ENCODE data around the gene EEF1A2.

EEF1A2 gene

GRCh38 chr20:63448031-63448430, 50.9 kb downstream of the EEF1A2 start:
- Histone ChIP-seq H3K9me3 (ENCODE audit: insufficient read depth, low read length) (no peaks in the 10 kb centered on the region), H3K36me3 (replicated peaks; ENCODE audit: low read depth, low read length) (no peaks in the 10 kb centered on the region), H3K27ac (ENCODE audit: low read length) (no peak overlapping the region), H3K4me1 (ENCODE audit: low read length) (no peaks in the 10 kb centered on the region), H3K27me3 (ENCODE audit: low read depth, low read length) (no peaks in the 10 kb centered on the region), H3K9ac (ENCODE audit: low read length) (no peak overlapping the region), H4K20me1 (ENCODE audit: insufficient read depth, low read length) (no peaks in the 10 kb centered on the region), H2AFZ (ENCODE audit: low read depth, low read length) (no peak overlapping the region), H3K4me3 (ENCODE audit: low read length) (no peak overlapping the region), H3K79me2 (ENCODE audit: low read length) (no peaks in the 10 kb centered on the region), H3K4me2 (ENCODE audit: low read length) (no peak overlapping the region)
- no peak for TF ChIP-seq CTCF (IDR thresholded peaks at IDR 0.05; ENCODE audit: low read depth, low read length)
- TF ChIP-seq EZH2phosphoT487 (IDR thresholded peaks at IDR 0.05; ENCODE audit: low read depth) = no peak

DNA sequence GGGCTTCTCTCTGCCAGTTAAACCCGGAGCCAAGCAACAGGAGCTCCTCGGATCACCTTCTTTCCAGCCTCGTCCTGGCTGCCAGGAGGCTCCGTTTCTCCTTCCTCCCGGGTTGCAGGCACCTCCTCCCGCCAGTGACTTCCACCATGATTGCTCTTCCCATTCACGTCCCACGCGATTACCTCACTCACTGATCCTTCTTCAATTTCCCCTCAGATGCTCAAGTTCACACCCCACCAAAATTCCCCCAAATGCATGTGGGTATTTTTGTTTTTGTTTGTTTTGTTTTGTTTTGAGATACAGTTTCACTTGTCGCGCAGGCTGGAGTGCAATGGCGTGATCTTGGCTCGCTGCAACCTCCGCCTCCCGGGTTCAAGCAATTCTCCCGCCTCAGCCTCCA, 51.6 kb downstream of the EEF1A2 start:
- Histone ChIP-seq H3K9me3 (ENCODE audit: insufficient read depth, low read length) (no peaks in the 10 kb centered on the region), H3K4me3 (ENCODE audit: low read length) (no peak overlapping the region), H3K79me2 (ENCODE audit: low read length) (no peaks in the 10 kb centered on the region), H3K9ac (ENCODE audit: low read length) (no peak overlapping the region), H4K20me1 (ENCODE audit: insufficient read depth, low read length) (no peaks in the 10 kb centered on the region), H2AFZ (ENCODE audit: low read depth, low read length) (no peak overlapping the region), H3K27ac (ENCODE audit: low read length) (no peak overlapping the region), H3K36me3 (replicated peaks; ENCODE audit: low read depth, low read length) (no peaks in the 10 kb centered on the region), H3K27me3 (ENCODE audit: low read depth, low read length) (no peaks in the 10 kb centered on the region), H3K4me2 (ENCODE audit: low read length) (no peak overlapping the region), H3K4me1 (ENCODE audit: low read length) (no peaks in the 10 kb centered on the region)
- TF ChIP-seq EZH2phosphoT487 (IDR thresholded peaks at IDR 0.05; ENCODE audit: low read depth) (no peak), CTCF (IDR thresholded peaks at IDR 0.05; ENCODE audit: low read depth, low read length) (no peak)

DNA sequence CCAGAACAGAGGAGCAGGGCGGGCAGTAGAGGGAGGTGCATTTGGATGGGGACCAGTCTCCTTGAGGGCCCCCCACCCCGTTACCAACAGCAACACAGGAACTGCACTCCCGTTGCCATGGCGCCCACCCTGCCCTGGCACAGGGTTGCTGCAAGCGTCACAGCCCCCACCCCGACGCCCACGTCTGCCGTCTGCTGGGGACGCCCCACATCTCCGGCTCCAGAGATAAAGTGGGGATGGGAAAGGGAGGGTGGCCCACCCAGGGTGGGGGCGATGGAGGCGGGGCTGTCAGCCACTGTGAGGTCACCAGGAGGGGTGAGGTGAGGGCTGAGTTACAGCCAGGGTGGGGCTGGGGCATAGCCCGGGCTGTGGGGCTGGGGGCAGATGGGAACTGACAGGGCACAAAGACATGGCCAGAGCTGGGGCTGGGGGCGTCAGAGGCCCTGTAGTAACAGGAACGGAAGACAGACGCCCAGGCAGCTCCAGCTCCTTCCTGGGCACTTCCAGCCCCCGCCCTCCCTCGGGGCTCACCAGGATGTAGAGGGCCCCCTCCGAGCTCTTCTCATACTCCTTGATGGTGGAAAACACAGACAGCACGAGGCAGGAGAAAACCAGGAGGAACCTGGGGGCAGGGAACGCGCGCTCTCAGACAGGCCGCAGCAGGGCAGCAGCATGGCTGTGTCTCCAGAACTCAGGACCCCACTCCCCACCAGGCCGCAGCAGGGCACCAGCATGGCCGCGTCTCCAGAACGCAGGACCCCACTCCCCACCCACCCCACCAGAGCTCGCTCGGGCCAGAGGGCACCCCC, 52.5 kb downstream of the EEF1A2 start:
- H3K4me1 ChIP-seq (ENCODE audit: low read length) = no peaks in the 10 kb centered on the region
- H3K4me3 ChIP-seq (ENCODE audit: low read length) = no peak overlapping the region
- H3K27me3 ChIP-seq (ENCODE audit: low read depth, low read length) = no peaks in the 10 kb centered on the region
- no peak overlapping the region for H3K27ac ChIP-seq (ENCODE audit: low read length)
- H3K79me2 ChIP-seq (ENCODE audit: low read length) = no peaks in the 10 kb centered on the region
- TF ChIP-seq EZH2phosphoT487 (IDR thresholded peaks at IDR 0.05; ENCODE audit: low read depth) (no peak), CTCF (IDR thresholded peaks at IDR 0.05; ENCODE audit: low read depth, low read length) (no peak)
- no peaks in the 10 kb centered on the region for H3K36me3 ChIP-seq (replicated peaks; ENCODE audit: low read depth, low read length)
- H3K9ac ChIP-seq (ENCODE audit: low read length) = no peak overlapping the region
- H3K9me3 ChIP-seq (ENCODE audit: insufficient read depth, low read length) = no peaks in the 10 kb centered on the region
- H2AFZ ChIP-seq (ENCODE audit: low read depth, low read length) = no peak overlapping the region
- no peaks in the 10 kb centered on the region for H4K20me1 ChIP-seq (ENCODE audit: insufficient read depth, low read length)
- H3K4me2 ChIP-seq (ENCODE audit: low read length) = no peak overlapping the region

DNA sequence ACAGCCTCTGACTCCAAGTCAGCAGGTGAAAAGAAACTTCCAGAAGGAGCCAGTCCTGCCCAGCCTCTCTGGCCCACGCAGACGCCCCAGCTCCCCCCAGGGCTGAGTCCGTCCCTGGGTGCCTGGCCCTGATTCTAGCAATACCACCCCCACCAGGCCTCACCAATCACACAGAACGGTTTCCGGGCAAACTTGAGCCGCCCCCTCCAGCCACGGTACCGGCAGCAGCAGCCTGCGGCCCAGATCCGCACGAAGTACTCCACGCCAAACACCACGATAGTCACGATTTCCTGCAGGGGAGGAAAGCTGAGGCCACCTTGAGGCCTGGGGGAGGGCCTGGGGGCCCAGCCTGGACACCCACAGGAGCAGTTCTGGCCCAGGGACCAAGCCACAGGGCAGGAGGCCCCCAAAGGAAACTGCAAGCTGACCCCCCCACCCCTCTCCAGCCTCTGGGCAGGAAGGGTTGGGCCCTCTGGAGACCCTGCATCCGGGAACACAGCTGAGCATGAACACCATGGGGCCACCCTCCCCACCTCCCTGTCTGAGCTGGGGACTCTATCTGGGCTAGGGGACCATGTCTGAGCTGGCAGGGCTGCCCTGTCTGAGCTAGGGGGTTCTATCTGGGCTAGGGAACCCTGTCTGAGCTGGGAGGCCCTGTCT, 53.7 kb downstream of the EEF1A2 start:
- Histone ChIP-seq H3K79me2 (ENCODE audit: low read length) (no peaks in the 10 kb centered on the region), H3K9ac (ENCODE audit: low read length) (no peak overlapping the region), H3K27ac (ENCODE audit: low read length) (no peak overlapping the region), H2AFZ (ENCODE audit: low read depth, low read length) (no peak overlapping the region), H3K4me3 (ENCODE audit: low read length) (no peak overlapping the region), H3K4me2 (ENCODE audit: low read length) (no peak overlapping the region), H3K36me3 (replicated peaks; ENCODE audit: low read depth, low read length) (no peaks in the 10 kb centered on the region), H3K27me3 (ENCODE audit: low read depth, low read length) (no peaks in the 10 kb centered on the region), H3K9me3 (ENCODE audit: insufficient read depth, low read length) (no peaks in the 10 kb centered on the region), H4K20me1 (ENCODE audit: insufficient read depth, low read length) (no peaks in the 10 kb centered on the region), H3K4me1 (ENCODE audit: low read length) (no peaks in the 10 kb centered on the region)
- TF ChIP-seq EZH2phosphoT487 (IDR thresholded peaks at IDR 0.05; ENCODE audit: low read depth) (no peak), CTCF (IDR thresholded peaks at IDR 0.05; ENCODE audit: low read depth, low read length) (no peak)
